Measurements from ENCODE around the gene EHBP1L1. TPM values are rescaled to one million over a fixed set of nuclear protein-coding genes. Genes with fewer than 3 reads are reported as not detected.
A peak's percentile ranks its signal among the peaks of the same experiment; 100 is the strongest.

Gene EHBP1L1
- total and polyA plus RNA-seq, 2 of the 13 experiments (the other 11 are each of a cell fraction or from before 2014, with no cell fraction given) = 8.3 to 10.6 TPM

DNA sequence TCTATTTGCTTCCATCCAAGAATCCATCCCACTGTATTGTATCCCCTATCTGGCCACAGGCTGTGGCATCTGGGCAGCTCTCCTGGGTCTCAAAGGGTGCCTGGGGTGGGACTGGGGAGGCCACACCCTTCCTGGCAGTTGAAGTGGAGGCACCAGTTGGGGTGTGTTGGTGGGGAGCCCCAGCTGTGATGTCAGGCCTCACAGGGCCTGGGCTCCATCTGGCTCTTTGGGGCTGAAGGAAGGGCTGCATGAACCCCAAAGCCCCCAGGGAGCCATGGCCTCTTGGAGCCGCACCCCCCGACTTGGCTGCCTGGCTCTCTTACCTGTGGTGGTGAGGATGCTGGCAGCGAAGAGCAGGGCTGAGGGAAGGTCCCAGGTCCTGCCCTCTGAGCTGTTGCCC lies 19.3 kb downstream of the EHBP1L1 start:
- no TSS peak for BruUV-seq (replicated peaks)
- 94% methylated on average over 3 of the region's 3 CpGs for WGBS (ENCODE audit: low lambda C conversion rate)
- ChIA-PET CTCF (ENCODE audit: low intra/inter-chr PET ratio, low total read pairs) (no interaction called here), POLR2A (interaction anchor here (1.3 to 1.7 kb wide), 4 partner anchors 9 to 17 kb away, joined by 4 to 7 read pairs (median 4); no protein-coding TSS in a partner anchor)
- Histone ChIP-seq H3K27me3 (ENCODE audit: control insufficient read depth in 1 of 2, insufficient read depth in 2 of 2, low read length in 2 of 2) (no peaks in the 10 kb centered on the region), H2AFZ (ENCODE audit: low read length) (no peak overlapping the region), H3K27ac (ENCODE audit: extremely low read length, insufficient read depth, low read length) (no peak overlapping the region), H3K4me3 (replicated peaks in 1 of 3; ENCODE audit: insufficient read depth in 1 of 3, low read depth in 2 of 3, low read length in 3 of 3) (no peak overlapping the region), H3K36me3 (replicated peaks in 1 of 2; ENCODE audit: control insufficient read depth in 1 of 2, insufficient read depth in 2 of 2, low read length in 2 of 2) (peaks cover 14 to 18% of the 10 kb centered on the region in 2 experiments; a peak in 4 of 5 replicates), H3K79me2 (ENCODE audit: insufficient read depth, low read length) (no peaks in the 10 kb centered on the region), H4K20me1 (ENCODE audit: insufficient read depth, low read length) (0 out of 2 replicates have a peak, but pooled peaks cover 3% of the 10 kb centered on the region), H3K9me3 (ENCODE audit: low read length) (no peaks in the 10 kb centered on the region), H3K9ac (ENCODE audit: insufficient read depth, low read depth, low read length) (no peak overlapping the region), H3K4me2 (ENCODE audit: low read depth, low read length) (no peak overlapping the region), H3K4me1 (ENCODE audit: insufficient read depth, low read length) (no peaks in the 10 kb centered on the region)
- ATAC-seq = peak; percentile 8
- intact Hi-C loops (cut with micrococcal nuclease; ENCODE audit: unreplicated experiment) = no loop called here
- no peak for FAIRE-seq
- TF ChIP-seq, protein P1, sequence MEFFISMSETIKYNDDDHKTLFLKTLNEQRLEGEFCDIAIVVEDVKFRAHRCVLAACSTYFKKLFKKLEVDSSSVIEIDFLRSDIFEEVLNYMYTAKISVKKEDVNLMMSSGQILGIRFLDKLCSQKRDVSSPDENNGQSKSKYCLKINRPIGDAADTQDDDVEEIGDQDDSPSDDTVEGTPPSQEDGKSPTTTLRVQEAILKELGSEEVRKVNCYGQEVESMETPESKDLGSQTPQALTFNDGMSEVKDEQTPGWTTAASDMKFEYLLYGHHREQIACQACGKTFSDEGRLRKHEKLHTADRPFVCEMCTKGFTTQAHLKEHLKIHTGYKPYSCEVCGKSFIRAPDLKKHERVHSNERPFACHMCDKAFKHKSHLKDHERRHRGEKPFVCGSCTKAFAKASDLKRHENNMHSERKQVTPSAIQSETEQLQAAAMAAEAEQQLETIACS (CRISPR knock-in tag; IDR thresholded peaks at IDR 0.05) = no peak
- TF ChIP-seq, protein P2, sequence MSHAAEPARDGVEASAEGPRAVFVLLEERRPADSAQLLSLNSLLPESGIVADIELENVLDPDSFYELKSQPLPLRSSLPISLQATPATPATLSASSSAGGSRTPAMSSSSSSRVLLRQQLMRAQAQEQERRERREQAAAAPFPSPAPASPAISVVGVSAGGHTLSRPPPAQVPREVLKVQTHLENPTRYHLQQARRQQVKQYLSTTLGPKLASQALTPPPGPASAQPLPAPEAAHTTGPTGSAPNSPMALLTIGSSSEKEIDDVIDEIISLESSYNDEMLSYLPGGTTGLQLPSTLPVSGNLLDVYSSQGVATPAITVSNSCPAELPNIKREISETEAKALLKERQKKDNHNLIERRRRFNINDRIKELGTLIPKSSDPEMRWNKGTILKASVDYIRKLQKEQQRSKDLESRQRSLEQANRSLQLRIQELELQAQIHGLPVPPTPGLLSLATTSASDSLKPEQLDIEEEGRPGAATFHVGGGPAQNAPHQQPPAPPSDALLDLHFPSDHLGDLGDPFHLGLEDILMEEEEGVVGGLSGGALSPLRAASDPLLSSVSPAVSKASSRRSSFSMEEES (CRISPR knock-in tag; IDR thresholded peaks at IDR 0.05) = no peak
- TF ChIP-seq ZSCAN29 (CRISPR knock-in tag; conservative IDR thresholded peaks at IDR 0.05) (no peak), ZNF75D (CRISPR knock-in tag; IDR thresholded peaks at IDR 0.05; ENCODE audit: borderline replicate concordance) (no peak), CREB1 (IDR thresholded peaks at IDR 0.05) (no peak), CREB1 (CRISPR knock-in tag; IDR thresholded peaks at IDR 0.05) (no peak), KDM2A (CRISPR knock-in tag; IDR thresholded peaks at IDR 0.05; ENCODE audit: borderline replicate concordance, low read depth) (peak; percentile 9; the same call in 1 of the 2 replicates)
- TF ChIP-seq, protein P3, sequence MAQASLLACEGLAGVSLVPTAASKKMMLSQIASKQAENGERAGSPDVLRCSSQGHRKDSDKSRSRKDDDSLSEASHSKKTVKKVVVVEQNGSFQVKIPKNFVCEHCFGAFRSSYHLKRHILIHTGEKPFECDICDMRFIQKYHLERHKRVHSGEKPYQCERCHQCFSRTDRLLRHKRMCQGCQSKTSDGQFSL (CRISPR knock-in tag; IDR thresholded peaks at IDR 0.05) = no peak
- TF ChIP-seq, protein P4, sequence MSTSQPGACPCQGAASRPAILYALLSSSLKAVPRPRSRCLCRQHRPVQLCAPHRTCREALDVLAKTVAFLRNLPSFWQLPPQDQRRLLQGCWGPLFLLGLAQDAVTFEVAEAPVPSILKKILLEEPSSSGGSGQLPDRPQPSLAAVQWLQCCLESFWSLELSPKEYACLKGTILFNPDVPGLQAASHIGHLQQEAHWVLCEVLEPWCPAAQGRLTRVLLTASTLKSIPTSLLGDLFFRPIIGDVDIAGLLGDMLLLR (CRISPR knock-in tag; IDR thresholded peaks at IDR 0.05) = no peak
- no peak for DNase-seq (ENCODE audit: low spot score)
- in situ Hi-C loops (cut with HindIII; ENCODE audit: extremely low pct_ligation_motif_present, low pct_unique_long_range_greater_than_20kb) = no loop called here

Data from HepG2 (cell line).